Activated CD8-positive, alpha-beta memory T cell treated with anti-CD3 and anti-CD28 coated beads for 48 hours (primary cell): Measurements from ENCODE around the gene NHERF2.

Experiments used
- DNase-seq, 3 experiments: peaks; one replicate each; pipeline ENCODE4 v3.0.0-alpha.2; 2020; ENCODE audit warnings: low read depth in 2 of 3, low spot score in 2 of 3

The NHERF2 gene

GRCh38 chr16:2057438-2057837, 30.7 kb downstream of the NHERF2 start:
- DNase-seq = no peak

GRCh38 chr16:2058420-2058819, 31.7 kb downstream of the NHERF2 start:
- DNase-seq = no peak

GRCh38 chr16:2058872-2059271, 32.2 kb downstream of the NHERF2 start:
- no peak for DNase-seq

- DNase-seq = no peak
Observed at GRCh38 chr16:2060346-2060745, 33.6 kb downstream of the NHERF2 start.

GRCh38 chr16:2061023-2061422, 34.3 kb downstream of the NHERF2 start:
- no peak for DNase-seq

GRCh38 chr16:2061526-2061925, 34.8 kb downstream of the NHERF2 start:
- no peak for DNase-seq

- no peak for DNase-seq
Observed at GRCh38 chr16:2062801-2063200, 36.1 kb downstream of the NHERF2 start.

- DNase-seq = no peak
Observed at GRCh38 chr16:2063861-2064260, 37.2 kb downstream of the NHERF2 start.

- DNase-seq = no peak
Observed at GRCh38 chr16:2064368-2064945, 37.8 kb downstream of the NHERF2 start.

GRCh38 chr16:2066139-2066538, 39.4 kb downstream of the NHERF2 start:
- DNase-seq = no peak

- no peak for DNase-seq
Observed at GRCh38 chr16:2070576-2071453, 44.1 kb downstream of the NHERF2 start.

GRCh38 chr16:2071454-2072202, 44.9 kb downstream of the NHERF2 start:
- no peak for DNase-seq

GRCh38 chr16:2072926-2073325, 46.2 kb downstream of the NHERF2 start:
- DNase-seq = no peak

GRCh38 chr16:2074071-2074470, 47.4 kb downstream of the NHERF2 start:
- DNase-seq = no peak

GRCh38 chr16:2075631-2076030, 48.9 kb downstream of the NHERF2 start:
- no peak for DNase-seq

- DNase-seq = no peak
Observed at GRCh38 chr16:2076072-2076865, 49.6 kb downstream of the NHERF2 start.

- DNase-seq = no peak
Observed at GRCh38 chr16:2077016-2077415, 50.3 kb downstream of the NHERF2 start.

GRCh38 chr16:2077696-2078095, 51.0 kb downstream of the NHERF2 start:
- DNase-seq = no peak

- no peak for DNase-seq
Observed at GRCh38 chr16:2078096-2078495, 51.4 kb downstream of the NHERF2 start.

- DNase-seq = no peak
Observed at GRCh38 chr16:2078691-2079090, 52.0 kb downstream of the NHERF2 start.

GRCh38 chr16:2079311-2079800, 52.7 kb downstream of the NHERF2 start:
- DNase-seq = no peak
